Measurements from ENCODE around the gene UGGT2. TPM values are rescaled to one million over a fixed set of nuclear protein-coding genes. Genes with fewer than 3 reads are reported as not detected.

Gene UGGT2
- total and polyA plus RNA-seq, 2 of the 13 experiments (the other 11 are each of a cell fraction or from before 2014, with no cell fraction given), result 13.2 to 27.1 TPM

- no peak for TF ChIP-seq ZNF710 (CRISPR knock-in tag; IDR thresholded peaks at IDR 0.05; ENCODE audit: borderline replicate concordance)
- TF ChIP-seq ZNF552 (CRISPR knock-in tag; IDR thresholded peaks at IDR 0.05; ENCODE audit: borderline replicate concordance), result no peak
- TF ChIP-seq ZFAT (CRISPR knock-in tag; conservative IDR thresholded peaks at IDR 0.05), result no peak
- TF ChIP-seq ZNF569 (CRISPR knock-in tag; IDR thresholded peaks at IDR 0.05; ENCODE audit: borderline replicate concordance), result no peak
- no peak for TF ChIP-seq RFXANK (CRISPR knock-in tag; IDR thresholded peaks at IDR 0.05)
- no peak for TF ChIP-seq ZC3H13 (CRISPR knock-in tag; IDR thresholded peaks at IDR 0.05)
- no peak for TF ChIP-seq KMT2A (CRISPR knock-in tag; IDR thresholded peaks at IDR 0.05)
- TF ChIP-seq ZNF382 (CRISPR knock-in tag; IDR thresholded peaks at IDR 0.05; ENCODE audit: borderline replicate concordance), result no peak
- no peak for TF ChIP-seq AKAP8 (CRISPR knock-in tag; IDR thresholded peaks at IDR 0.05)
These were observed 131.7 kb downstream of the UGGT2 start (continued) for GRCh38 chr13:95921485-95921884.

GRCh38 chr13:95920485-95920884 is 132.7 kb downstream of the UGGT2 start:
- no peak overlapping the region for H3K9ac ChIP-seq (ENCODE audit: insufficient read depth, low read depth, low read length)
- ChIA-PET POLR2A (no interaction called here), CTCF (ENCODE audit: low intra/inter-chr PET ratio, low total read pairs) (no interaction called here)
- FAIRE-seq, result no peak
- TF ChIP-seq LBX2 (CRISPR knock-in tag; IDR thresholded peaks at IDR 0.05; ENCODE audit: borderline replicate concordance) (no peak), GLMP (CRISPR knock-in tag; IDR thresholded peaks at IDR 0.05; ENCODE audit: borderline replicate concordance) (no peak), MBD4 (IDR thresholded peaks at IDR 0.05; ENCODE audit: borderline replicate concordance, low read length) (no peak)
- H4K20me1 ChIP-seq (ENCODE audit: insufficient read depth, low read length), result no peaks in the 10 kb centered on the region
- no TSS peak for BruUV-seq (replicated peaks)
- no peak for DNase-seq (ENCODE audit: low spot score)
- no peak overlapping the region for H3K4me2 ChIP-seq (ENCODE audit: low read depth, low read length)
- H3K27ac ChIP-seq (ENCODE audit: extremely low read length, insufficient read depth, low read length), result no peak overlapping the region
- H3K36me3 ChIP-seq (replicated peaks in 1 of 2; ENCODE audit: control insufficient read depth in 1 of 2, insufficient read depth in 2 of 2, low read length in 2 of 2), result no peaks in the 10 kb centered on the region
- no peaks in the 10 kb centered on the region for H3K79me2 ChIP-seq (ENCODE audit: insufficient read depth, low read length)
- no peaks in the 10 kb centered on the region for H3K4me1 ChIP-seq (ENCODE audit: insufficient read depth, low read length)
- no peaks in the 10 kb centered on the region for H3K27me3 ChIP-seq (ENCODE audit: control insufficient read depth in 1 of 2, insufficient read depth in 2 of 2, low read length in 2 of 2)
- ATAC-seq, result no peak
- H3K4me3 ChIP-seq (replicated peaks in 1 of 3; ENCODE audit: insufficient read depth in 1 of 3, low read depth in 2 of 3, low read length in 3 of 3), result no peak overlapping the region
- in situ Hi-C loops (cut with HindIII; ENCODE audit: extremely low pct_ligation_motif_present, low pct_unique_long_range_greater_than_20kb) (no loop called here), intact Hi-C loops (cut with micrococcal nuclease; ENCODE audit: unreplicated experiment) (no loop called here)
- no peak overlapping the region for H2AFZ ChIP-seq (ENCODE audit: low read length)
- no peaks in the 10 kb centered on the region for H3K9me3 ChIP-seq (ENCODE audit: low read length)
- WGBS (ENCODE audit: low lambda C conversion rate), result 93% methylated on average over 4 of the region's 4 CpGs
